ENCODE results near the gene WNT1.
A peak's percentile ranks its signal among the peaks of the same experiment; 100 is the strongest.

WNT1 gene

GRCh38 chr12:48978291-48978740 is at the start of gene WNT1:
Gene WNT1, plus strand, starts transcription at chr12:48978322. Its CDS starts 329 bp downstream, at chr12:48978651.
- DNase-seq: no peak
- H3K9me3 Mint-ChIP-seq: peaks cover 0 to 4% of the 10 kb centered on the region in 2 donors
- peaks cover 78 to 86% of the 10 kb centered on the region in 2 donors for H3K27me3 Mint-ChIP-seq
- peak within 1 kb of the TSS; percentile 69 to 78 for H3K4me3 Mint-ChIP-seq
- peak within 1 kb of the TSS; percentile 84 for H3K27ac Mint-ChIP-seq
- peak; percentile 14 to 19 for ATAC-seq (replicated peaks)
- peaks cover 48 to 59% of the 10 kb centered on the region in 2 donors for H3K4me1 Mint-ChIP-seq
- peaks cover 0 to 11% of the 10 kb centered on the region in 2 donors for H3K36me3 Mint-ChIP-seq

- DNase-seq (no peak), ATAC-seq (replicated peaks) (no peak)
- Mint-ChIP-seq H3K27ac (no peak overlapping the region), H3K36me3 (peaks cover 34 to 48% of the 10 kb centered on the region in 2 donors), H3K4me1 (peaks cover 8 to 17% of the 10 kb centered on the region in 2 donors), H3K27me3 (no peaks in the 10 kb centered on the region), H3K9me3 (no peaks in the 10 kb centered on the region), H3K4me3 (no peak overlapping the region)
Measured at GRCh38 chr12:48929551-48929950, 48.6 kb upstream of the WNT1 start.

GRCh38 chr12:48930475-48930874 is 47.6 kb upstream of the WNT1 start:
- ATAC-seq (replicated peaks): no peak
- no peak for DNase-seq
- Mint-ChIP-seq H3K4me3 (no peak overlapping the region), H3K4me1 (peaks cover 8 to 13% of the 10 kb centered on the region in 2 donors), H3K27ac (peak overlapping the region; percentile 7), H3K27me3 (no peaks in the 10 kb centered on the region), H3K9me3 (no peaks in the 10 kb centered on the region), H3K36me3 (peaks cover 40 to 55% of the 10 kb centered on the region in 2 donors)

- Mint-ChIP-seq H3K27me3 (no peaks in the 10 kb centered on the region), H3K4me3 (no peak overlapping the region), H3K9me3 (no peaks in the 10 kb centered on the region), H3K27ac (no peak overlapping the region), H3K36me3 (peaks cover 55 to 70% of the 10 kb centered on the region in 2 donors), H3K4me1 (peaks cover 8 to 16% of the 10 kb centered on the region in 2 donors)
- ATAC-seq (replicated peaks): no peak
- DNase-seq: no peak
Measured at GRCh38 chr12:48932878-48933277, 45.2 kb upstream of the WNT1 start.

- H3K36me3 Mint-ChIP-seq: peaks cover 60 to 79% of the 10 kb centered on the region in 2 donors
- no peak overlapping the region for H3K4me3 Mint-ChIP-seq
- H3K27ac Mint-ChIP-seq: no peak overlapping the region
Measured at GRCh38 chr12:48933664-48934311, 44.3 kb upstream of the WNT1 start.

GRCh38 chr12:48934312-48934706 is 43.8 kb upstream of the WNT1 start:
- Mint-ChIP-seq H3K9me3 (no peaks in the 10 kb centered on the region), H3K4me1 (peaks cover 18 to 26% of the 10 kb centered on the region in 2 donors), H3K4me3 (no peak overlapping the region), H3K36me3 (peaks cover 64 to 83% of the 10 kb centered on the region in 2 donors), H3K27me3 (no peaks in the 10 kb centered on the region), H3K27ac (no peak overlapping the region)
- DNase-seq: no peak
- no peak for ATAC-seq (replicated peaks)

More at GRCh38 chr12:48933664-48934311, 44.3 kb upstream of the WNT1 start:
- DNase-seq: no peak
- H3K27me3 Mint-ChIP-seq: no peaks in the 10 kb centered on the region
- H3K9me3 Mint-ChIP-seq: no peaks in the 10 kb centered on the region
- no peak for ATAC-seq (replicated peaks)
- H3K4me1 Mint-ChIP-seq: peaks cover 13 to 21% of the 10 kb centered on the region in 2 donors

- DNase-seq (peak; percentile 36), ATAC-seq (replicated peaks) (peak; percentile 59 to 61)
- Mint-ChIP-seq H3K9me3 (no peaks in the 10 kb centered on the region), H3K4me3 (no peak overlapping the region), H3K4me1 (peaks cover 32 to 44% of the 10 kb centered on the region in 2 donors), H3K27ac (no peak overlapping the region), H3K27me3 (no peaks in the 10 kb centered on the region), H3K36me3 (peaks cover 63 to 79% of the 10 kb centered on the region in 2 donors)
Measured at GRCh38 chr12:48936379-48936979, 41.6 kb upstream of the WNT1 start.

GRCh38 chr12:48937170-48937569 is 41.0 kb upstream of the WNT1 start:
- ATAC-seq (replicated peaks) (no peak), DNase-seq (no peak)
- Mint-ChIP-seq H3K27ac (no peak overlapping the region), H3K36me3 (peaks cover 64 to 81% of the 10 kb centered on the region in 2 donors), H3K4me3 (no peak overlapping the region), H3K9me3 (no peaks in the 10 kb centered on the region), H3K4me1 (peaks cover 32 to 51% of the 10 kb centered on the region in 2 donors), H3K27me3 (no peaks in the 10 kb centered on the region)

- Mint-ChIP-seq H3K4me3 (no peak overlapping the region), H3K27me3 (no peaks in the 10 kb centered on the region), H3K4me1 (peaks cover 33 to 56% of the 10 kb centered on the region in 2 donors), H3K36me3 (peaks cover 59 to 79% of the 10 kb centered on the region in 2 donors), H3K9me3 (no peaks in the 10 kb centered on the region), H3K27ac (peak overlapping the region; percentile 74)
- DNase-seq: peak; percentile 17
- peak; percentile 84 to 85 for ATAC-seq (replicated peaks)
Measured at GRCh38 chr12:48938805-48939204, 39.3 kb upstream of the WNT1 start.

GRCh38 chr12:48940181-48940580 is 37.9 kb upstream of the WNT1 start:
- ATAC-seq (replicated peaks): peak; percentile 74 to 79
- peak overlapping the region; percentile 42 for H3K27ac Mint-ChIP-seq
- H3K36me3 Mint-ChIP-seq: peaks cover 49 to 69% of the 10 kb centered on the region in 2 donors

GRCh38 chr12:48943221-48943620 is 34.9 kb upstream of the WNT1 start:
- H3K4me3 Mint-ChIP-seq: no peak overlapping the region
- peaks cover 34 to 49% of the 10 kb centered on the region in 2 donors for H3K4me1 Mint-ChIP-seq
- no peaks in the 10 kb centered on the region for H3K9me3 Mint-ChIP-seq
- DNase-seq (no peak), ATAC-seq (replicated peaks) (no peak)
- no peak overlapping the region for H3K27ac Mint-ChIP-seq
- H3K36me3 Mint-ChIP-seq: peaks cover 38 to 51% of the 10 kb centered on the region in 2 donors
- no peaks in the 10 kb centered on the region for H3K27me3 Mint-ChIP-seq

More at GRCh38 chr12:48940181-48940580, 37.9 kb upstream of the WNT1 start:
- Mint-ChIP-seq H3K4me1 (peaks cover 33 to 55% of the 10 kb centered on the region in 2 donors), H3K27me3 (no peaks in the 10 kb centered on the region), H3K9me3 (no peaks in the 10 kb centered on the region), H3K4me3 (no peak overlapping the region)
- DNase-seq: peak; percentile 26

GRCh38 chr12:48946205-48946604 is 31.9 kb upstream of the WNT1 start:
- DNase-seq: no peak
- Mint-ChIP-seq H3K4me1 (peaks cover 16 to 36% of the 10 kb centered on the region in 2 donors), H3K4me3 (no peak overlapping the region), H3K9me3 (no peaks in the 10 kb centered on the region), H3K27me3 (no peaks in the 10 kb centered on the region), H3K27ac (no peak overlapping the region), H3K36me3 (peaks cover 14 to 34% of the 10 kb centered on the region in 2 donors)
- no peak for ATAC-seq (replicated peaks)

- DNase-seq (no peak), ATAC-seq (replicated peaks) (no peak)
- Mint-ChIP-seq H3K9me3 (no peaks in the 10 kb centered on the region), H3K4me1 (peaks cover 16 to 30% of the 10 kb centered on the region in 2 donors), H3K27me3 (no peaks in the 10 kb centered on the region), H3K4me3 (no peak overlapping the region), H3K36me3 (peaks cover 14 to 34% of the 10 kb centered on the region in 2 donors), H3K27ac (no peak overlapping the region)
Measured at GRCh38 chr12:48946943-48947342, 31.2 kb upstream of the WNT1 start.

GRCh38 chr12:48947727-48948126 is 30.4 kb upstream of the WNT1 start:
- no peak for ATAC-seq (replicated peaks)

GRCh38 chr12:48952691-48953090 is 25.4 kb upstream of the WNT1 start:
- Mint-ChIP-seq H3K4me3 (no peak overlapping the region), H3K27me3 (no peaks in the 10 kb centered on the region), H3K9me3 (no peaks in the 10 kb centered on the region), H3K4me1 (peaks cover 38 to 54% of the 10 kb centered on the region in 2 donors), H3K27ac (no peak overlapping the region), H3K36me3 (peaks cover 19 to 54% of the 10 kb centered on the region in 2 donors)
- ATAC-seq (replicated peaks): no peak
- no peak for DNase-seq

More at GRCh38 chr12:48947727-48948126, 30.4 kb upstream of the WNT1 start:
- peaks cover 21 to 24% of the 10 kb centered on the region in 2 donors for H3K4me1 Mint-ChIP-seq
- no peak for DNase-seq
- peaks cover 15 to 33% of the 10 kb centered on the region in 2 donors for H3K36me3 Mint-ChIP-seq
- H3K9me3 Mint-ChIP-seq: no peaks in the 10 kb centered on the region
- no peaks in the 10 kb centered on the region for H3K27me3 Mint-ChIP-seq
- H3K27ac Mint-ChIP-seq: no peak overlapping the region
- H3K4me3 Mint-ChIP-seq: no peak overlapping the region
